ENCODE data around the gene PRKCZ. TPM values are rescaled to one million over a fixed set of nuclear protein-coding genes. Genes with fewer than 3 reads are reported as not detected.

The PRKCZ gene
- total and polyA plus RNA-seq, 9 of the 15 experiments (the other 6 are each of a cell fraction or from before 2014, with no cell fraction given) = 0.07 to 3.1 (median 1.3) TPM

DNA sequence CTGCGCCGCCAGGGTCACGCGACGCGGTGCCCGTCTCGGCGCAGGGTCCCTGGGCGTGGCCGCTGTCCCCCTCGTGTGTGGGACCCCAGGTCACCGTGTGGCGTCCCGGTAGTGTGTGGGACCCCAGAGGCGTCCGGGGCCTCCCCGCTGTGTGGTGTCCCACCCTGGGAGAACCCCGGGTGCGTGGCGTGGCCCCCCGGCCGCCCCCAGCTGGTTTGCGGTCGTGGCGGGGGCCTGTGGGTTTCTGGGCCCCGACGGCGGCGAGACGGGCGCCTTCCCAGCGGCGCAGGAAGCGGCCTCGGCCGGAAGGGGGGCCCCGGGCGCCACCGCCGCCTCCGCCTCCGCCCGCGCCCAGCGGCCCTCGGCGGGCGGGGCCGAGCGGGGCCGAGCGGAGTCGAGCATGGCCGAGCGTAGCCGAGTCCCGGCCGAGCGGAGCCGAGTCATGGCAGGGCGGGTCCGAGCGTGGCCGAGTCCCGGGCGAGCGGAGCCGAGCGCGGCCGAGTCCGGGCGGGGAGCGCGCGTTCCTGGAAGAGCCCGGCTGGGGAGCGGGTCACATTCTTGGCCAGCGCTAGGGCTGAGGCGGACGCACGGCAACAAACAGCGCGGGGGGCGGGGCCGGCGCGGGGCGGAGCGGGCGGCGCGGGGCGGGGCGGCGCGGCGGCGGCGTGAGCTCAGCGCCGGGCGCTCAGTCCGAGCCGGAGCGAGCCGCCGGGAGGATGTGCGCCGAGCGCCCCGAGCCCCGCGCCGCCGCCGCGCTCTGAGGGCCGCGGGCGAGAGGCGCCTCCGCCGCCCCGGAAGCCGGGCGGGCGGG lies 177.3 kb downstream of the PRKCZ start (continued):
- no peak for TF ChIP-seq ZNF274 (IDR thresholded peaks at IDR 0.05; ENCODE audit: borderline replicate concordance, low read depth, low read length)
- no peak for TF ChIP-seq PPARD (CRISPR knock-in tag; IDR thresholded peaks at IDR 0.05)
- TF ChIP-seq MCM3 (IDR thresholded peaks at IDR 0.05) = no peak
- no peak for TF ChIP-seq YBX1 (IDR thresholded peaks at IDR 0.05)
- no peak for TF ChIP-seq ZNF785 (CRISPR knock-in tag; IDR thresholded peaks at IDR 0.05)
- no peak for TF ChIP-seq CBX2 (IDR thresholded peaks at IDR 0.05; ENCODE audit: insufficient read depth, low read length, poor library complexity, severe bottlenecking)
- TF ChIP-seq PHF20 (IDR thresholded peaks at IDR 0.05; ENCODE audit: partially characterized antibody) = peak; percentile 57
- TF ChIP-seq ZNF592 (IDR thresholded peaks at IDR 0.05) = peak; percentile 66; the same call in 1 of the 2 replicates
- TF ChIP-seq NR2F6 (CRISPR knock-in tag; IDR thresholded peaks at IDR 0.05) = no peak
- no peak for TF ChIP-seq SP2 (IDR thresholded peaks at IDR 0.05; ENCODE audit: extremely low read depth, low read depth, low read length, poor library complexity, severe bottlenecking)
- TF ChIP-seq ZC3H8 (IDR thresholded peaks at IDR 0.05) = no peak
